ENCODE results near the gene KCNQ1.

The KCNQ1 gene

GRCh38 chr11:2699531-2700414 lies 255.0 kb downstream of the KCNQ1 start, which contains the start of gene KCNQ1OT1:
KCNQ1OT1 (minus strand) TSS chr11:2699994.
- DNase-seq (ENCODE audit: low spot score) = peak; percentile 91

DNA sequence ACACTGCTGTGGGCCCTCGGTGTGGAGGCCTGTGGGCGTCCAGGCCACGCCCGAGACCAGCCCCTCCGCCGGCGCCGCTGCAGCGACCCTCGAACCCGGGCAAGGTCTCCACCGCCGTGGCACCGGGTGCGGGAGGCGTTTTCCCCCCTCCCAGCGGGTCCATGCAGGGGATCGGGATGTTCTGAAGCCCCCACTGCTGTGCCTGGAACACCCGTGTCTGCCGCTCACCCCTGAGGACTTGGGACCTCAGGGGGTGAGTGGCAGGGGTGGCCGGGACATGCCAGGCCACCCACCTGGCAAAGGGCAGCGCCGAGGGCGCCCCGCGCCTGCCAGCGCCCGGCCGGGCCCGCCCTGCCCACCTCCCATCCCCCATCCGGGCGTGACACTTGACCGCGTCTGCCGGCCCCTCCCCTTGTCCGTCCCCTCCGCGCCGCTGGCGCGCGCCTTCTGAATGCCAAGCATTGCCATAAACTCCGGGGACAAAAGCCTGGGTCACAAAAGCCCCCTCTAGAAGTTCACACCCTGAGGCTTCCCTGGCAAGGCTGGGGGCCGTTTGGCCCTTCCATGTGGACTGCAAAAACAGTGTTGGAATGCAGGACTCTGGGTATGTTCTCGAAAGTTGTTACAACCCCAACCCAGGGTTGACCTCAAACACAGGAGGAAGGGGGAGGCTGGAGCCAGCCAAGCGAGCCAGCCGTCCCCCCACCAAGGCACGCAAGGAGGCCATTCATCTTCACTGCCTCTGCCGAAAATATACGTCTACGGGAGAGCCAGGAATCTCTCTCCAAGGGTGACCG lies 255.8 kb downstream of the KCNQ1 start:
- peak; percentile 28 for DNase-seq (ENCODE audit: low spot score)

GRCh38 chr11:2701230-2701629 lies 256.4 kb downstream of the KCNQ1 start:
- DNase-seq (ENCODE audit: low spot score) = no peak

DNA sequence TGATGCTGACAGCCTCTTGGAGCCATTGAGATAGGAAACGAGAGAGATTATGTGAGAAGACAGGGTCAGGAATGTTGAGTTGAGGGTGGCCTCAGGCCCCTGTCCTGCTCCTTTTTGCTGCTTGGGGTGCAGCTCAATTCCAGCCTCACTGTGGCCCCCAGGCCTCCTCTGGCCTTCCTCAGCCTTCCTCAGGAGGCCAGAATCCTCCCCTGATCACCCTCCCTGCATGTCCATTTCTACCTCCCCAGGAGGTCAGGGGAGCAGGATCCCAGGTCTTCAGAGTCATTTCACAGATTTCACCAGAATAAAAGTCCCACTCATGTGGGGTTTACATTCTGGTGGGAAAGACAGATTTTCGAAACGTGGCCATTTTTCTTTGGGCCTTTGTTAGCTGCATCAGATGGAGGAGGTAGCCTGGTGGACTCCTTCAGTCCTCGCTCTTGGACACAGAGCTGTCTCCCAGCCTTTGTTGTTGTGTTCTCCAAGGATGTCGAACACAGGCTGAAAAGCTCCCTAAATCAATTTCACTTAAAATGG lies 257.2 kb downstream of the KCNQ1 start:
- no peak for DNase-seq (ENCODE audit: low spot score)

- DNase-seq (ENCODE audit: low spot score) = no peak
Observed at GRCh38 chr11:2702771-2703362, 258.1 kb downstream of the KCNQ1 start.

DNA sequence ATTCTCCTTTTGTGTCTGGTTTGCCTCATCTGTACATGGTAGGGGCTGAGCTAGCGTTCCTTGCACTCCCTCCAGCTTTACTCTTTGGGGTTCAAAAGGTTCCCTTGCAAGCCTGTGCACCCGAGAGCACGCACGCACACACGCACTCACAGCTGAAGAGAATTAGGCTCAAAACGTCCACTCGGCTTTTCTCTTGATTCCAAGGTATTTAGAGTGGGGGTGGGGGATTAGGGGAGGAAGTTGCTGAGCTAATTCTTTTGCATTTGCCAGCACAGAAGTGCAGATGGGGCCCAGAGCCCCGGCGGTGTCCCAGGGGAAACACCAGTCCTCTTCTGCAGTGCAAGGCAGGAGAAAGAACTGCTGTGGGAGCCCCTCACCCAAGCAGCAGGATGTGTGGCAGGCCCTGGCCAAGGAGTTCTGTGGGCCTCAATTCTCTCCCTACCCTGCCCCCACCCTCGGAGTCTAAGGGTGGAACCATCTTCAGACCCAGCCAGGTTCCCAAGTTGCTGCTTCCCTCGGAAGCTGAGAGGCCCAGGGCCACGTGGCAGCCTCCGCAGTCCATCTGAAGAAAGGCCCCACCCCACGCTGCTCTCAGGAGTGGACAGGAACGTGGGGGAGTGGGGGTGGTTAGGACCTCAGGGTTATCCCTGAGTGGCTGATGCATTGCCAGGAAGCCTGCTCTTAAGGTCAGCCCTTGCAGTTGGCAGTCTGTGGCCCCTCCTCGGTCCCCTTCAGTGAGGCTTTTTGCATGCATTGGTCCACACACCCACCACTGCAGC lies 258.7 kb downstream of the KCNQ1 start:
- DNase-seq (ENCODE audit: low spot score) = no peak

DNA sequence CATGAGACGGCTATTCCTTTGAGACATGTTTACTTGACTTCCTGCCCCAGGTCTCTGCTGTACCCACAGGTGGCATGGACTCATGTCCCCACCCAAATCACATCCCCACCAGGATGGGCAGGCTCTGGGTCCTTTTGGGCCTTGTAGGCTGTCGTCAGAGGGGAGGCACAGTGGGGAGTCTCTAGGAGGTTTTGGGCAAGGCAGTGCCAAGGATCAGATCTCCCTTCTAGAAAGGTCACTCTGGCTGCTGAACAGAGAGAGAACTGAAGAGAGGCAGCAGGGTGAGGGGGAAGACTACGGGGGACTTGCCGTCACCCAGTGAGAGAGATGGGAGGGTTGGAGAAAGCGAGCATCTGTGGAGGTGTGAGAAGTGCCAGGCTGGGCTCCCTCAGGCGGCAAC lies 259.5 kb downstream of the KCNQ1 start:
- no peak for DNase-seq (ENCODE audit: low spot score)

DNA sequence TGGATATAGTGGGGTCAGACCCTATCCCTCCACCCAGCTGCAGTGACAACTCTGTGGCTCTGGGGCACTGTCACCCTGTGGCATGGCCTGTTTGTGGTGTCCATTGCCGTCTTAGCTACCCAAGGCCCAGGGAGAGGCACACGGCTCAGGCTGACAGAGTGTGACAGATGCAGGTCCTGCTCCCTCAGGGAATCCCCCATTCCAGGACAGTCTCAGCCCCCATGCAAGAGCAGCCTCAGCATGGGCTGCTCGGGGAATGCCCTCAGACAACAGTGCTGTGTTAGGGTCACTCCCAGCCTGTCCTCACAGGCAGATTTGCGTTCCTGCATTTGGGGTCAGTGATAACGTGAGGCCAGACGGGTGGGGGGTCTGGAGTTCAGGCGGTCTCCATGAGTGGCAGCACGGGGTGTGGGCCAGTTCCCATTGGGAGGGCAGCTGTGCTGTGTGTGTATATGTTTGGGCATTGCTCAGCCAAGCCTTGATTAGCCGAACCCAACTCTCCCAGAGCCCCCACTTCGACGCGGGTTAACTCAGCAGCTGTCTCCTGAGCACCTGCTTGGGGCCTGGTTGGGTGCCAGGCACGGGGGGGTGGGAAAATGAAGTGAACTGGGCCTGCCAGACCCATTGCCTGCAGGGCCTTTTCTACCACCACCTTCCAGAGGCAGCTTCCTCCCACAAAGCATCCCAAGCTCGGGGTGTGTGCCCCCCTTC lies 260.2 kb downstream of the KCNQ1 start:
- DNase-seq (ENCODE audit: low spot score) = no peak

DNA sequence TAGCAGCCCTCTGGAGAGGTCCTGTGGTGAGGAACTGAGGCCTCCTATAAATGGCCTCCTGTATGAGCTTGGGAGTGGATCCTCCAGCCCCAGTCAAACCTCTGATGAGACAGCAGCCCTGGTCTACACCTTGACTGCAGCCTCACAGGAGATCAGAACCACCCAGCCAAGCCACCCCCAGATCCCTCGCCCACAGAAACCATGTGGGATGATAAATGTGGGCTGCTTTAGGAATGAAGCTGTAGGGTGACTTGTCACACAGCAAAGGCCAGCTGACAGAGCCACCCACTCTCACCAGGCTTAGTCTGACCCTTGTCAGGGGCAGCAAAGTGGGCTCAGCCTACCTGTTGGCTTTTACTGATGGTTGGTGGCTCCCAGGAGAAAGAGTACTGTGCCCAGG lies 261.5 kb downstream of the KCNQ1 start:
- DNase-seq (ENCODE audit: low spot score) = no peak

DNA sequence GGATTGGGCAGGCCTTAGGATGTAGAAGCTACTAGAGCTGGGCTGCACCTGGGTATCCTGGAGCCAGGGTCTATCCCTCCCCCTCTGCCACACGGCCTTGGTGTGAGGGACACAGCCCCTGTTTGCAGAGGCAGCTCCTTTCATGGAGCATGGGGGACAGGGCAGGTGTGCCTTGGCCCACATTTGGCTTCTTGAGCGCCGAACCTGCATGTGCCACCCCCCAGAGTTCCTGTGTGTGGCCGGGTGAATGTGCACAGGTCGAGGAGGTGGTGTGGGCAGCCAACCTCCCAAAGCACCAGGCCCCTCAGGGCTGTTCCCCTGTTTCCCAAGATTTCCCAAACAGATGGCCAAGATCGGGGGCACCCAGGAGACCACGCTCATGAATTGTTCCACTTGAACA lies 262.9 kb downstream of the KCNQ1 start:
- DNase-seq (ENCODE audit: low spot score) = no peak

- DNase-seq (ENCODE audit: low spot score) = no peak
Observed at GRCh38 chr11:2708151-2708581, 263.4 kb downstream of the KCNQ1 start.

DNA sequence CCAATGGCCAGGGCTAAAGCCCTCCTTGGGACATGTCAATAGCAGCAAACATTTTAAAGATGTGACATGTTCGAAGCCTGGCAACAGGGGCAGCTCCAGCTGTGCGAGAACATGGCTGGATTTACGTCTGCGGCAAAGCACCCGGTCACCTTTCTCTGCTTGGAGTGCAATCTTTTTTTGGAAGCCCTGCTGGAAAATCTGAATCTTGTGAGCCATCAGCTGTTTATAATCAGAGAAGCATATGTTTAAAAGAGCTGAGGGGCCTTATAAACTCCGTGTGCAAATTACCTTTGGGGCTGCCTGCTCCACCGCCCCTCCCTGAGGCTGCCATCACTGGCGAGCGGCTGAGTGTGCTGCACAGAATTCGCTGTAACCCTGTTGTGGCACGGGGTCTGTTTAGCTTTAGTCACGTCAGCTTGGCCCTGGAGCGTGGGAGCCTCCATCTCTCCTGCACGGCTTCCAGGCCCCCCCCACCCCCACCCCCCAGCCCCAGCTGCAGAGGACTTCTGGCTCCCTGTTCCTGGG lies 264.0 kb downstream of the KCNQ1 start:
- no peak for DNase-seq (ENCODE audit: low spot score)

DNA sequence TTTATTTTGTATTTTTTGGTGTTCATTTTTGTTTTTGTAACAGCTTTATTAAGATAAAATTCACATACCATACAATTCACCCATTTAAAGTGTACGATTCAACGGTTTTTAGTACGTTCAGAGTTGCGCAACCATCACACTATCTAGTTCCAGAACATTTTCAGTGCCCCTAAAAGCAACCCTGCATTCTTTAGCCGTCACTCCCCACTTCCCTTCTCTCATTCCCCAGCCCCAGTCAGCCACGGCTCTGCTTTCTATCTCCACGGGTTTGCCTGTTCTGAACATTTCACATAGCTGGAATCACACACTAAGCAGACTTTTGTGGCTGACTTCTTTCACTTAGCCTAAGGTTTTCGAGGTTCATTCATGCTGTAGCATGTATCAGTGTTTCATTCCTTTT lies 264.6 kb downstream of the KCNQ1 start:
- no peak for DNase-seq (ENCODE audit: low spot score)

DNA sequence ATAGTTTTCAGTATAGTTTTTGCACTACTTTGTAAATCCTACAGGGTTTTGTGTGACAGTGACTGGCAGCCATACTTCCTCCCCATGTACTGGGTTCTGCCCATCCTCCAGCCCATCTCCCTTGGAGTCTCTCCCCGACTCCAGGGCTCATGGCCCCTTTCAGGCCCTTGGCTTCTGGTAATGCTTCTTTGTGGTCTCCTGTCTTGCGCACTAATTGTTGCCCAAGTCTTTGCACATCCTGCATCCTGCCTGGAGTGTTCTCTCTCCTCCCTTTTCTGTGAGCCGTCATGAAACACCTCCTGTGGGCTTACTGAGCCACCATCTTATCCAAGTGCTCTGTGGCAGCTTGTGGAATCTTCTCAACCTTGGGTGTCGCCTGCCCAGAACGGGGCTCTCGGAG lies 266.4 kb downstream of the KCNQ1 start:
- no peak for DNase-seq (ENCODE audit: low spot score)

GRCh38 chr11:2713094-2713493 lies 268.3 kb downstream of the KCNQ1 start:
- DNase-seq (ENCODE audit: low spot score) = no peak

- no peak for DNase-seq (ENCODE audit: low spot score)
Observed at GRCh38 chr11:2713661-2714462, 269.1 kb downstream of the KCNQ1 start.

DNA sequence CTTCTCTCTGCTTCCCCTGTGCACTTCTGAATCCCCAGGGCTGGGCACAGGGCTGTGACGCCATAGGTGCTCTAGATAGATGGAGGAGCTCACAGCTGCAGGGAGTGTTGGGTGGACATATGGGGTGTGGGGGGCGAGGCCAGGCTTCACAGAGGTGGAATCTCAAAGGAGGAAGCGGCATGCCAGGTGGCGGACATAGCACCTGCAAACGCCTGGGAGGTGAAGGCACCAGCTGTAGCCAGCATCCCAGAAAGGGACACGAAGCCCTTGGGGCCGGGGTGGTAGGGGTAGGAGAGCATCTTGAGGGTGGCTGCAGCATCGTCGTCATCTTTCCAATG lies 269.6 kb downstream of the KCNQ1 start:
- no peak for DNase-seq (ENCODE audit: low spot score)

DNA sequence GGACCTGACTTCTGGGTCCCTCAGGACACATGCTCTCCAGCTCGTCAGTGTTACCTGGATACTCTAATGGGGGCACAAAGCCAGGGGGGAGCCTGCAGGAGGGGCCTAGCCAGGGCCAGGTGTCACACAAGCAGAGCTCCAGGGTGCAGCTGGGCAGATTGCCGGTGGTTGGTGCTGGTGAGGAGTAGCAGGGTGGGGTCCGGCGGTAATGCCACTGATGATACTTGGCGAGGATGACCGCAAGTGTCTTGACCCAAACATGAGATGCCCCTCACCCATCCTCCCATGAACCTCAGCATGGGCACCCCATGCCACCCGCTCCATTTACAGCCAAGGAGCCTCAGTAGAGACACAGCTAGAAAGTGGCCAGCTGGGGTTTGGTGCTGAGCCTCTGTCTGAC lies 270.1 kb downstream of the KCNQ1 start:
- DNase-seq (ENCODE audit: low spot score) = no peak

DNA sequence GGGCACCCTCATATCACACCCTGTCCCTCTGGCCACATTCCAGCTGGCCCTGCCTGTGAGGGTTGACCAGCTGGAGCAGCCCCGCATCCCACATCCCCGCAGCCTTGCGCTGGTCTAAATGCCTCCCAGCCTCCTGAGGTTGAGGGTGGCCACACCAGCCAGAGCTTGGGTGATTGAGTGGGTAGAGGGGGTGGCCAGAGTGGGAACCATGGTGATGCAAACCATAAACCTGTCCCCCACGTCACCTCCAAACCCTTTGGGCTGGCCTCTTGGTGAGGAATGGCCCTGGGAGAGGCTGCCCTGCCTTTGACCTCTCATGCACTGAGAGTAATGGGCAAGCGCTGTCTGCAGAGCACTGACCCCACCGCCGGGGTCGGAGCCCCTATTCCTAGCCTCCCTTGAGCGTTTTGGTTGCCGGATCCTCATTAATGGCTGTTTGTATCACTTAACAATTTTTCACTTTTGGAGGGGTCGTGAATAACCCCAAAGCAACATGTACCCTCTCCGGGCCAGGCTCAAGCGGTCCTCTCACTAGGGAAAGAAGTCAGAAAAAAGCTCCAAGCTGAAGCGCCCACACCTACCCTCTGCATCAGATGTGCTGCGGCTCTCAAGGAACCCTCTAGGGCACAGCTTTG lies 271.0 kb downstream of the KCNQ1 start:
- DNase-seq (ENCODE audit: low spot score) = no peak

Measured in CD4-positive, alpha-beta T cell treated with Interleukin-15 for 4 hours (primary cell).